ENCODE data around the gene DIS3L. TPM values are rescaled to one million over a fixed set of nuclear protein-coding genes. Genes with fewer than 3 reads are reported as not detected.
A peak's percentile ranks its signal among the peaks of the same experiment; 100 is the strongest.

The DIS3L gene
- total and polyA plus RNA-seq, 8 donors, result 23.8 to 55.9 (median 46.6) TPM

DNA sequence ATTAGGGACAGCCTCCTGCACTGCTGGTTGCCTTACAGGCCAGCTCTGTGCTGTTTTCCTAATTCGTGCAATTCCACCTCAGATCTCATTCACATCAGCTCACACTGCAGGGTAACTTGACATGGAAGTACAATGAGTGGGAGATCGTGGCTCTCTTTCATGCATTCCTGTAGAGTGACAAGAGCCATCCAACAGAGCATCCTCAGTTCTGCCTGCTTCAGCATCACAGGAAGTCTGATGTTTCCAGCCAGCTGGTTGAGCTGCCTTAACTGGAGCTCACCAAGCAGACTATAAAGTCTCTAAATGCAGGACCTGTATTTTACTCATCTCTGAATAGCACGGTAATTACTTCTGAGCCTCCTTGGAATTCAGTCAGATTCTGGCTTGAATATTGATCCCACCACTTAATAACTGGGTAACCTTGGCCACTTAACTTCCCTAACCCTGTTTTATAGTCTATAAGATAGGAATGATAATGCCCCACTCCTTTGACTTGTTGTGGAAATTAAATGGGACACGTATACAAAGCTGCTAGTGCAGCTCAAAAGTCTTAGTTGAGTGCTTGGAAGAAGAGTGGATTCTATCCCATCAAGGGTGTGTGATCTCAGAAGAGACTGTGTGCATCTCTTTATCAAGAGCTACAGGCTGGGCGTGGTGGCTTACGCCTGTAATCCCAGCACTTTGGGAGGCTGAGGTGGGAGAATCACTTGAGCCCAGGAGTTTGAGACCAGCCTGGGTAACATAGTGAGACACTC lies 1.4 kb upstream of the DIS3L start:
- no peak overlapping the region for H3K27ac ChIP-seq
- no peak for ATAC-seq
- no peak for TF ChIP-seq CTCF (IDR thresholded peaks at IDR 0.05)

DNA sequence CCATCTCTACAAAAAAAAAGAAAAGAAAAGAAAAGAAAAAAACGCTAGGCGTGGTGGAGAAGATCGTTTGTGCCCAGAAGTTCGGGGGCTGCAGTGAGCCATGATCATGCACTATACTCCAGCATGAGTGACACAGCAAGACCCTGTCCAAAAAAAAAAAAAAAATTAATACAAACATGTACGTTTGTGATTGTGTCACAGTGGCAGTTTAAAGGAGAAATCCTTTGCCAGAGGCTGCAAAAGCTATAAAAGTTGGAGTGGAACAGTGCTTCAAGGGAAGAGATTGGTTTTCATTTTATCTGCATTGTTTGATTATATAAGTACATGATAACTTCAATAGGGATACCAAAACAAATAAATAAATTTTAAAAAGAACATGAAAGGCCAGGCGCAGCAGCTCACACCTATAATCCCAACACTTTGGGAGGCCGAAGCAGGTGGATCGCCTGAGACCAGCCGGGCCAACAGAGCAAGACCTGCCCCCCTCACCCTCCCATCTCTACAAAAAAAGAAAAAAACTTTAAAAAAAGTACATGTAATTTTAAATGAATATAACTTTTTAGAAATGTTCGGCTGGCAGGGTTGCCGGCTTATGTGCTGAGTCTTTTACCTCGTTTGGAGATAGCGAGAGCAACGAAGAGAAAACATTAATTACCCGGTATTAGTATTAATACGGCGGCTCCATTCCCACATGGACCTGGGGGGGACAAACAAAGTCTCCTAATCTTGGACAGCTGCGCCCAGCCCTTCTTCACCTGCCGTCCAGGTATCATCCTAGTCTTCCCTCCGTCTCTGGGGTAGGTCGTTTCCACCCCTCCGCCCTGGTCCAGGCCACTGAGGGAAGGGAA lies 573 bp upstream of the DIS3L start:
- Histone ChIP-seq H3K4me1 (peaks cover 6 to 38% of the 10 kb centered on the region in 2 donors), H3K27ac (peak overlapping the region; percentile 91 to 92), H3K4me3 (peak overlapping the region; percentile 60 to 69), H3K36me3 (no peaks in the 10 kb centered on the region), H3K9me3 (no peaks in the 10 kb centered on the region), H3K27me3 (no peaks in the 10 kb centered on the region)
- no peak for TF ChIP-seq CTCF (IDR thresholded peaks at IDR 0.05)
- intact Hi-C loops (cut with DNase I), result no loop called here
- peak; percentile 7 for ATAC-seq
- DNase-seq, result no peak

More for the DNA sequence above, 1.4 kb upstream of the DIS3L start:
- H3K27me3 ChIP-seq, result no peaks in the 10 kb centered on the region
- DNase-seq, result no peak
- H3K4me3 ChIP-seq, result no peak overlapping the region
- H3K9me3 ChIP-seq, result no peaks in the 10 kb centered on the region
- peaks cover 6 to 38% of the 10 kb centered on the region in 2 donors for H3K4me1 ChIP-seq
- intact Hi-C loops (cut with DNase I), result no loop called here
- H3K36me3 ChIP-seq, result no peaks in the 10 kb centered on the region

GRCh38 chr15:66294157-66294931 lies 976 bp downstream of the DIS3L start:
- no peak for TF ChIP-seq CTCF (IDR thresholded peaks at IDR 0.05)
- Histone ChIP-seq H3K4me1 (peaks cover 6 to 38% of the 10 kb centered on the region in 2 donors), H3K9me3 (no peaks in the 10 kb centered on the region), H3K27me3 (no peaks in the 10 kb centered on the region), H3K27ac (peak overlapping the region; percentile 91 to 92), H3K4me3 (peak overlapping the region; percentile 60 to 69), H3K36me3 (peaks cover 0 to 6% of the 10 kb centered on the region in 2 donors)
- ATAC-seq (peak; percentile 56), DNase-seq (no peak)
- intact Hi-C loops (cut with DNase I), result no loop called here

- Histone ChIP-seq H3K36me3 (peaks cover 0 to 11% of the 10 kb centered on the region in 2 donors), H3K4me3 (peak overlapping the region in 1 of 2 donors; percentile 69), H3K9me3 (no peaks in the 10 kb centered on the region), H3K4me1 (peaks cover 6 to 38% of the 10 kb centered on the region in 2 donors), H3K27ac (peak overlapping the region in 1 of 2 donors; percentile 91), H3K27me3 (no peaks in the 10 kb centered on the region)
- no peak for TF ChIP-seq CTCF (IDR thresholded peaks at IDR 0.05)
- intact Hi-C loops (cut with DNase I), result no loop called here
- ATAC-seq (no peak), DNase-seq (no peak)
Observed at GRCh38 chr15:66294932-66295235, 1.5 kb downstream of the DIS3L start.

Data from left lung (tissue), 10 donors.